GM12872 (cell line): ENCODE results near the gene AADAT.

Experiments used
- TF ChIP-seq, protein P1 (sequence below): IDR thresholded peaks from 3 replicates; pipeline ENCODE4 v1.5.1; 2011; ENCODE audit warnings: low read depth, mild to moderate bottlenecking, low read length, moderate library complexity; ENCODE audit not compliant: insufficient read depth

The AADAT gene

GRCh38 chr4:170027181-170027829, 62.5 kb downstream of the AADAT start:
- TF ChIP-seq, protein P1, sequence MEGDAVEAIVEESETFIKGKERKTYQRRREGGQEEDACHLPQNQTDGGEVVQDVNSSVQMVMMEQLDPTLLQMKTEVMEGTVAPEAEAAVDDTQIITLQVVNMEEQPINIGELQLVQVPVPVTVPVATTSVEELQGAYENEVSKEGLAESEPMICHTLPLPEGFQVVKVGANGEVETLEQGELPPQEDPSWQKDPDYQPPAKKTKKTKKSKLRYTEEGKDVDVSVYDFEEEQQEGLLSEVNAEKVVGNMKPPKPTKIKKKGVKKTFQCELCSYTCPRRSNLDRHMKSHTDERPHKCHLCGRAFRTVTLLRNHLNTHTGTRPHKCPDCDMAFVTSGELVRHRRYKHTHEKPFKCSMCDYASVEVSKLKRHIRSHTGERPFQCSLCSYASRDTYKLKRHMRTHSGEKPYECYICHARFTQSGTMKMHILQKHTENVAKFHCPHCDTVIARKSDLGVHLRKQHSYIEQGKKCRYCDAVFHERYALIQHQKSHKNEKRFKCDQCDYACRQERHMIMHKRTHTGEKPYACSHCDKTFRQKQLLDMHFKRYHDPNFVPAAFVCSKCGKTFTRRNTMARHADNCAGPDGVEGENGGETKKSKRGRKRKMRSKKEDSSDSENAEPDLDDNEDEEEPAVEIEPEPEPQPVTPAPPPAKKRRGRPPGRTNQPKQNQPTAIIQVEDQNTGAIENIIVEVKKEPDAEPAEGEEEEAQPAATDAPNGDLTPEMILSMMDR, result no peak

DNA sequence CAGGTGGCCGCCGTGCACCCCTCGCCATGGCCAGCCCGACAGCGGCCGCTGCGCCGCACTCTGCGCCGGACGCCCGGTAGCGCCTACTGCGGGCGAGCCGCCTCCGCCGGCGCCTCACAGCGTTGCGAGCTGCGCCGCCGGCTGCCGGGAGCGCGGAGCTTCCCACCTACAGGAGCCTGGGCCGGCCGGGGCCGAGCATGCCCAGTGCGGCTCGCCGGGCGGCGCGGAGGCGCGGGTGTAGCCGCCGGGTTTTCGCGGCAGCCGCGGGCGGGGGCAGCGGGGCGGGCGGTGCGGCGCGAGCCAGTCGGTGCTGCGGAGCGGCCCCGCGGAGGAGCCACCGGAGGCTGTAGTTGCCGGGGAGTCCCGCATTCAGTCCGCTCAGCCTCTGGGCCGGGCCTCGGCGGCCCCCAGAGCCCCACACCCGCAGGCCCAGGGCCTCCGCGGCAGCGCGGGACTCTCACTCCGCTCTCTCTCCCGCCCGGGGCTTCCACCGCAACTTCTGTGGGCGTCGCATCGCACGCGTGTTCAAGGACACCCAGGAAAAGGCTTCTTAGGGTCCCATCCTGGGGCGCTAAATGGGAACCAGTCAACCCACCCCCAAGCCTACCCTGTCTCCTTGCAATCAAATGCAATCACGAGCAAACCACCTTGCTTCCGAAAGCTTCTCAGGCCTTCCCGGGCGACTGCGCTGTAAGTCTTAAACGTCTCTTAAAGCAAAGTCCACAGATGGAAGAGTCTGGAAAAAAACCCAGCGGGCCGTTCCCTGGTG, 63.3 kb downstream of the AADAT start, which contains the start of gene MFAP3L:
MFAP3L (minus strand) TSS at position 143 of the 769 bp plus-strand sequence. CDS start 20,518 bp downstream, outside the sequence.
- TF ChIP-seq, protein P1, result no peak

- TF ChIP-seq, protein P1, result no peak
Measured at GRCh38 chr4:170025523-170026252, 64.1 kb downstream of the AADAT start.

GRCh38 chr4:170022211-170022610, 67.5 kb downstream of the AADAT start:
- TF ChIP-seq, protein P1, result no peak

DNA sequence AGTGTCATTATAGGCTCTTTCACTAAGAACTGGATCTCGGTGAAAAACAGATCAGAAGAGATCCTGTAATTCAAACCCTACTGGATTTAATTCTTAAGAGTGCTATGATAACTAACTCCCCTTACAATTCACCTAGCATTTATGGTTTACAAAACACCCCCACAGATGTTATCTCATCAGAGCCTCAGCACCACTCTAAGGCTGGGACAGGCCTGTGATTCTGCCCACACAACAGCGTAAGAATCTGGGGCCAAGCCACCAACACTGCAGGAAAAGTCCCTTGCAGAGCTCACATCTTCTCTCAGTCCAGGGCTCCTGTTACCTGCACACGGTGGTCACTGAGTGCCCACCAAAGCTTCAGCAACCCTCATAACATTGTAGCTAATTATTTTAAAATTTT, 72.5 kb downstream of the AADAT start:
- TF ChIP-seq, protein P1, result no peak

DNA sequence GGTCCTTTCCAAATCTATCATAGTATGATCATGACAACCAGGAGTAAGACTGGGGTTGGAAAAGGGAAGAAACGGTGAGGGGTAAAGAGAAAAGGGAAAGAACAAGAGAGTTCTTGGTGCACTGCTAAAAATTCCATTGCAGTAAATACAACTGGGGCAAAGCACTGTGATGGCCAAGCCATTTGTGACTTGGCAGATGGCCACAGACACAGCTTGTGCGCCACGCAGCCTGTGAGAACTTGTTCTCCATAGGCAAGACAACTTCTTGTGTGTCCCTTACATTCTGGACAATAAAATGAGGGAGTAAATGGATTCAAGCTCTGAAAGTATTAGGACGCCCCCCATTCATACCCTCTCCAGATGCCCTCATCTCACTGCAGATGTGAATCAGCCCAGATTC, 74.5 kb downstream of the AADAT start:
- TF ChIP-seq, protein P1, result no peak

DNA sequence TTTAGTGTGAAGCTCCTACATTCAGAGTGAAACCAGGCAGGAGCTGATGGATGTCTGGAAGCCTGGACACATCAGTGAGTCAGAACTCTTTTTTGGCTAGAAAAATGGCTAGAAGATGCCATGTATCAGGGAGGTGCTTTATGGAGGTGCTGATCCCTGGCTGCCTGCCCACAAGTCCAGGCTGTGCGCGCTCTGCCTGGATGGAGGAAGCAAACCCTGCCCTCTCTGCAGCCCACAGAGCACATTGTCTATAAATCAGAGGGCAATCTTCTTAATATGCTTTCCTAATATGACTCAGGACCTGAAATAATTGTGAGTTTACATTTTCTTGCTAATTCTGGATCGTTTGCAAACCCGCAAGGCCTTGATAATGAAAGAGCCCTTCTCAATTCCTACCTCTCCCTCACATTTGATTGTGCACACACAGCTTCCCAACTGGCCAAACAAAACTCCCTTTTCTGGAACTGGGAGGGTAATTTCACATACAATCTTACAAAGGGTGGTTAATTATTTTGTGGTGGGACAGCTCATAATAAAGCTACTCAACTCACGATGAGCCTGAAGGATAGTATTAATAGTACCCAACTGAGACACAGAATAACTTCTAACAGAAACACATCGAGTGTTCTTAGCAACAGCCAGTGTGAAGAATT, 75.3 kb downstream of the AADAT start:
- TF ChIP-seq, protein P1, result no peak
